SK-N-SH treated with all-trans-retinoic acid at 6 μM for 48 hours (cell line): ENCODE results near the gene REXO2.

Experiments
- ATAC-seq: fragments of 200-7000 bp; cut with Tn5 transposase; 3 replicates; pipeline ENCODE4 v1.9.1; 2020; ENCODE audit warnings: mild to moderate bottlenecking, moderate library complexity
- ARNTL ChIP-seq: fragments of 450-650 bp; formaldehyde crosslinking; IDR thresholded peaks from 2 replicates; pipeline ENCODE4 v1.5.0; 2020; ENCODE audit warnings: low read depth, mild to moderate bottlenecking, moderate library complexity, borderline replicate concordance
- BACH2 ChIP-seq: fragments of 250-450 bp; sonication (Bioruptor Pico); IDR thresholded peaks from 2 replicates; pipeline ENCODE4 v1.9.0; 2021; ENCODE audit warnings: mild to moderate bottlenecking, borderline replicate concordance
- CREB5 ChIP-seq: fragments of 250-450 bp; sonication (Bioruptor Pico); IDR thresholded peaks from 2 replicates; pipeline ENCODE4 v1.5.1; 2020; ENCODE audit warnings: low read depth, mild to moderate bottlenecking, moderate library complexity
- CSDC2 ChIP-seq: fragments of 250-450 bp; sonication (Bioruptor Pico); IDR thresholded peaks from 2 replicates; pipeline ENCODE4 v1.5.0; 2020; ENCODE audit warnings: mild to moderate bottlenecking, moderate library complexity
- CSRNP3 ChIP-seq: fragments of 250-450 bp; sonication (Bioruptor Pico); IDR thresholded peaks from 2 replicates; pipeline ENCODE4 v1.5.1; 2021; ENCODE audit warnings: mild to moderate bottlenecking, moderate library complexity
- ESRRG ChIP-seq: fragments of 250-450 bp; sonication (Bioruptor Pico); IDR thresholded peaks from 2 replicates; pipeline ENCODE4 v1.6.1; 2021; ENCODE audit warnings: mild to moderate bottlenecking
- GLIS3 ChIP-seq: fragments of 250-450 bp; sonication (Bioruptor Pico); IDR thresholded peaks from 2 replicates; pipeline ENCODE4 v1.5.0; 2020; ENCODE audit warnings: mild to moderate bottlenecking, moderate library complexity
- ISL1 ChIP-seq: fragments of 250-450 bp; sonication (Bioruptor Pico); IDR thresholded peaks from 2 replicates; pipeline ENCODE4 v2.1.2; 2022; ENCODE audit warnings: mild to moderate bottlenecking, moderate library complexity
- OSR1 ChIP-seq: fragments of 250-450 bp; sonication (Bioruptor Pico); IDR thresholded peaks from 2 replicates; pipeline ENCODE4 v1.8.0; 2022; ENCODE audit warnings: moderate library complexity, mild to moderate bottlenecking, inconsistent platforms
- POU6F1 ChIP-seq: fragments of 250-450 bp; sonication (Bioruptor Pico); IDR thresholded peaks from 2 replicates; pipeline ENCODE4 v1.8.0; 2021; ENCODE audit warnings: low read depth, mild to moderate bottlenecking, moderate library complexity, borderline replicate concordance
- PPARA ChIP-seq: fragments of 250-450 bp; sonication (Bioruptor Pico); IDR thresholded peaks from 2 replicates; pipeline ENCODE4 v1.5.0; 2020; ENCODE audit warnings: mild to moderate bottlenecking, borderline replicate concordance
- RARB ChIP-seq: fragments of 250-450 bp; sonication (Bioruptor Pico); IDR thresholded peaks from 2 replicates; pipeline ENCODE4 v1.8.0; 2021; ENCODE audit warnings: mild to moderate bottlenecking, moderate library complexity
- TCF4 ChIP-seq: fragments of 250-450 bp; sonication (Bioruptor Pico); IDR thresholded peaks from 2 replicates; pipeline ENCODE4 v1.8.0; 2021; ENCODE audit warnings: mild to moderate bottlenecking, moderate library complexity, borderline replicate concordance
- TOX ChIP-seq: fragments of 250-450 bp; sonication (Bioruptor Pico); IDR thresholded peaks from 2 replicates; pipeline ENCODE4 v1.8.0; 2021; ENCODE audit warnings: mild to moderate bottlenecking, moderate library complexity, borderline replicate concordance
- TSHZ2 ChIP-seq: fragments of 250-450 bp; sonication (Bioruptor Pico); IDR thresholded peaks from 2 replicates; pipeline ENCODE4 v1.5.0; 2020; ENCODE audit warnings: mild to moderate bottlenecking, moderate library complexity
- ZFP3 ChIP-seq: fragments of 250-450 bp; sonication (Bioruptor Pico); IDR thresholded peaks from 2 replicates; pipeline ENCODE4 v1.5.0; 2020; ENCODE audit warnings: mild to moderate bottlenecking, moderate library complexity
- ZFP30 ChIP-seq: fragments of 450-650 bp; formaldehyde crosslinking; IDR thresholded peaks from 2 replicates; pipeline ENCODE4 v1.5.0; 2022; ENCODE audit warnings: mild to moderate bottlenecking, moderate library complexity
- ZNF565 ChIP-seq: fragments of 450-650 bp; formaldehyde crosslinking; conservative IDR thresholded peaks from 2 replicates; pipeline ENCODE4 v1.5.0; 2020; ENCODE audit warnings: low read depth, mild to moderate bottlenecking, moderate library complexity

REXO2 gene

GRCh38 chr11:114432893-114433292 lies 6.4 kb upstream of the REXO2 start (continued):
- no peak for TF ChIP-seq CSRNP3
- TF ChIP-seq OSR1 (CRISPR knock-in tag), result no peak
- no peak for TF ChIP-seq PPARA (CRISPR knock-in tag)

- ATAC-seq, result no peak
- no peak for TF ChIP-seq ESRRG (CRISPR knock-in tag)
- no peak for TF ChIP-seq OSR1 (CRISPR knock-in tag)
Measured at GRCh38 chr11:114433376-114433775, 5.9 kb upstream of the REXO2 start.

- no peak for ATAC-seq
- TF ChIP-seq CSRNP3 (no peak), POU6F1 (CRISPR knock-in tag) (no peak), ZNF565 (CRISPR knock-in tag) (no peak), ZFP3 (CRISPR knock-in tag) (no peak), GLIS3 (CRISPR knock-in tag) (no peak), ZFP30 (CRISPR knock-in tag) (no peak), BACH2 (CRISPR knock-in tag) (no peak), OSR1 (CRISPR knock-in tag) (no peak), ESRRG (CRISPR knock-in tag) (no peak), ARNTL (CRISPR knock-in tag) (no peak), RARB (CRISPR knock-in tag) (no peak), TOX (CRISPR knock-in tag) (no peak)
- TF ChIP-seq, all 23 proteins: peak for 0
Measured at GRCh38 chr11:114438303-114438702, 964 bp upstream of the REXO2 start.

GRCh38 chr11:114440121-114440860 lies 1.0 kb downstream of the REXO2 start:
- TF ChIP-seq BACH2 (CRISPR knock-in tag) (no peak), TSHZ2 (CRISPR knock-in tag) (peak; percentile 58; the same call in 1 of the 2 replicates), GLIS3 (CRISPR knock-in tag) (no peak), TOX (CRISPR knock-in tag) (no peak), ISL1 (CRISPR knock-in tag) (peak; percentile 72), CSDC2 (CRISPR knock-in tag) (no peak), TCF4 (CRISPR knock-in tag) (peak; percentile 69), PPARA (CRISPR knock-in tag) (no peak), CREB5 (CRISPR knock-in tag) (peak; percentile 73; the same call in 1 of the 2 replicates), CSRNP3 (no peak)
- ATAC-seq, result peak; percentile 51
